ENCODE measurements around the gene PTCRA.
"Not testable (repeated sequence)": the region's sequence is repeated elsewhere in the genome, so short reads cannot be mapped to it uniquely, and the experiment has no call there.

PTCRA gene, protein sequence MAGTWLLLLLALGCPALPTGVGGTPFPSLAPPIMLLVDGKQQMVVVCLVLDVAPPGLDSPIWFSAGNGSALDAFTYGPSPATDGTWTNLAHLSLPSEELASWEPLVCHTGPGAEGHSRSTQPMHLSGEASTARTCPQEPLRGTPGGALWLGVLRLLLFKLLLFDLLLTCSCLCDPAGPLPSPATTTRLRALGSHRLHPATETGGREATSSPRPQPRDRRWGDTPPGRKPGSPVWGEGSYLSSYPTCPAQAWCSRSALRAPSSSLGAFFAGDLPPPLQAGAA

DNA sequence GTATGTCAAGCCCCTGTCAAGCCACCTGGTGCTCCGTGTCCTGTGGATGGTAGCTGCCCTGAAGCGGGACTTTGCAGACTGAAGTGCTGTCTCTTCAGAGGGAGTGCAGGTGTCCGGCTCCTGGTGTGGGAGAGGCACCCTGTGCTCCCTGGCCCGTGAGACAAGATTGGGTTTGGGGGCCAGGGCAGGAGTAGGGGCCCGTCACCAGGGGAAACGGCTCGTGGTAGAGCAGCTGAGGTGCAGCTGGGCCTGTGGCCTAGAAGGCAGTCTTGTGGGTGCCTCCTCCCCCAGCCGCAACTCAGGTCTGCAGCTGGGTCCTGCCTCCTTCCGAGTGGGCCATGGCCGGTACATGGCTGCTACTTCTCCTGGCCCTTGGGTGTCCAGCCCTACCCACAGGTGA, at the start of gene PTCRA:
PTCRA (plus strand) TSS at position 322 of the 400 bp plus-strand sequence; CDS start at position 339, 17 bp downstream.
- in situ Hi-C loops (cut with HindIII; ENCODE audit: low sequenced_read_pairs) = no loop called here

DNA sequence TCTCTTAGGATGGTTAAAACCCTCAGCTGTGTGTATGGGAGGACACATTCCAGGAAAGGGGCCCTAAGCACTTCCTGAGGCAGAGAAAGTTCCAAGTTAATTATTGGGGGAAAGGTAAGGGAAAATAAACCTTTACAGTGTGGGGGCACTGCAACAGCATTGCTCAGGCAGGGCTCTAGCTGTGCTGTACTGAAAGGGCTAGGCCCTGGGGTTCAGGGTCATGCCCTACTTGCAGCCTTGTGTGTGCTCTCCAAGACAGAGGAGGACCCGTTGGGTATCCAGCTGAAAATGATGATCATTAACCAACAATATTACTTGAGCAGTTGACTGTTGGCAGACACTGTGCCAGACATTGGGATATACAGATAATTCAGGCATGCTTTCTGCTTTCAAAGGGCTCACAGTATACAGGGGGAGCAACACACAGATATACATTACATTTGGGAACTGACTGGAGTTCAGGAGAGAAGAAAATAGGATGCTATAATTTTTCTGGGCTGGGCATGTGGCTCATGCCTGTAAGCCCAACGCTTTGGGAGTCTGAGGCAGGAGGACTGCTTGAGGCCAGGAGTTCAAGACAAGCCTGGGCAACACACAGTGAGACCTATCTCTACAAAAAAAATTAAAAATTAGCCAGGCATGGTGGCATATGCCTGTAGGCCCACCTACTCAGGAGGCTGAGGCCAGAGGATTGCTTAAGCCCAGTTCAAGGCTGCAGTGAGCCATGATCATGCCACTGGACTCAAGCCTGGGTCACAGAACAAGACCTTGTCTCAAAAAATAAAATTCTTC, 45.5 kb upstream of the PTCRA start:
- in situ Hi-C loops (cut with HindIII; ENCODE audit: low sequenced_read_pairs) = no loop called here

DNA sequence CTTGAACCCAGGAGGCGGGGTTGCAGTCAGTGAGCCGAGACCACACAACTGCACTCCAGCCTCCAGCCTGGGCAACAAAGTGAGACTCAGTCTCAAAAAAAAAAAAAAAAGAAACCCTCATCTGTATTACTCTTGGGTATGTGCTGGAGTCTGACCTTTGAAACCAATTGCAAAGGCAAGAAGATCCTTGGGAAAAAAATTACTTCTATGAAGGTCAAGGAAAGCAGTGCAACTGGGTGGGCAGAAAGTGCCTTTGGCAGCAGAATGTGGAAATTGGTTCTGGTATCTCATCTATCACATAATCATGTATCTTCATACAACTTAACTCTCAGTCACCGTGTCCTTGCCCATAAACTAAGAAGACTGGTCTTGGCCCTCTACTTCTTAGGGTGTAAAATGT, 44.1 kb upstream of the PTCRA start:
- in situ Hi-C loops (cut with HindIII; ENCODE audit: low sequenced_read_pairs) = no loop called here

DNA sequence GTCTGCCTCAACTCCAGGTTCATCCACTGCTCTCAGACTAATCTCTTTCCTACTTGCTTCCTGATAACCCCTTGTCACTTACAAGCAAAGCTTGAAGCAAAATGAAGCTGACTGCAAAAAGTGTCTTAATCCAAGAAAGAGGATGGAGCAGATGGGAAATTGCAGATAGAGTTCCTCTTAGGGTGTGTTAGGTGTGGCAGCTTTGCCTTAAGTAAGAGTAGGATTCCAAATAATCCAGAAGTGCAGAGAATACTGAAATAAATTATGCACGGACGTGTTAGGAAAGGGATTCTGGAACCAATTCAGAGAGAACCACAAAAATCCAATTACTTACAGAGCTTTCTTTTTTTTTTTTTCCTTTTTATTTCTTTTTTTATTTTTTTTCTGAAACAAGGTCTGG, 42.5 kb upstream of the PTCRA start:
- in situ Hi-C loops (cut with HindIII; ENCODE audit: low sequenced_read_pairs) = no loop called here

DNA sequence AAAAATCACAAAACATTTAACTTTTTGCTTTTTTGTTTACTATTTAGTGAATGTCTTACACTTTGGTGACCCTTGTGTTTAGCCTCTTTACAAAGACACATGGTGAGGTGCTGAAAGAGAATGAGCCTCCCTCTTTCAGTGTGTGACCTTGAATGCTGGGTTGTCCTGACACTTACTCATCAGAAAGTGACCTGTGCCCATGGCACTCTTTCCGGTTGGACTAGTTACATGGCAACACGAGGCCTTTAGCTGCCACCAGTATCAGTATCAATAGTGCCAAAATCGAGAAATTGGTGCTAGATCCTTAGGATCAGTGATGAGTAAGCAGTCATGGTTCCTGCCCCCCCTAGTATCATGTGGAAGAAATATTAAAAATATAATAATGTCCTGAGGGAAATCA, 38.2 kb upstream of the PTCRA start:
- in situ Hi-C loops (cut with HindIII; ENCODE audit: low sequenced_read_pairs) = no loop called here

DNA sequence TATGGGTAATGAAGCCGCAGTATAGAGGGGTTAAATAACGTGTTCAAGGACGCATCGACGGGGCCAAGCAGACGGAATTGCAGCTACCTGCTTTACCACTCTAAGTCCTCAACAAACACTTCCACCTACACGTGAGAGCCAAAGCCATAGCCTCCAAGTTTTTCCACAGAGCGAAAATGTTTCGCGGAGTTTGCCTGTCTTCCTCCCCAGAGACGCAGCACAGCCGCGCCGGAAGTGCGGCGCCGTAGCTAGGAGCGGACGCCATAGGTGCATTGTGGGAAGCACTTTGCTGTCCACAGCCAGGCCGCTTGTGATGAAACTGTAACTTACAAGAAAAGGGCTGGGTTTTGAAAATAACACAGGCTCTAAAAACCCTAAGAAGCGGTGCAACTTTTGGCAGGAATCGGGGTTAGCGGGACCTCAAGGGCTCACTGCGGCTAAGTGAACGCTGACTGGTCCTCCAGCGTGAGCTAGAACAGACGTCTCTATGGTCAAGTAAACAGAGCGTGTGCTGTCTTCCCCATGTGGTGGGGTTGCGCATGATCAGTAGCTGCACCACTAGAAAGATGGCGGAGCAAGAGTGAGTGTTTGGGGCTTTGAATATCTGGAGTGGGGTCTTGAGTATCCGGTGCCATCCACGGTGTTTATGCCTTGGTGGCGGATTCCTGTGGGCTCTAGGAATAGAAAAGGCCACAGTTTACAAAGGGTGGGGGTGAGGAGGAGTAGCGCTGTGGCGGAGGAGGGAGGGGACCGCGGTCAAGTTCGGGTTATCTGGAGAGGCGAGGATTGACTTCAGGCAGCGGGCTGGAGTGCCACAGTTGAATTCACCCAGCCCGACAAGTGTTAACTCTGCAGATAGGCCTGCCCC, 36.2 kb upstream of the PTCRA start, which contains the start of gene RPL7L1:
RPL7L1 (plus strand) TSS at position 245 of the 868 bp plus-strand sequence; CDS start at position 540, 295 bp downstream.
- in situ Hi-C loops (cut with HindIII; ENCODE audit: low sequenced_read_pairs) = no loop called here

DNA sequence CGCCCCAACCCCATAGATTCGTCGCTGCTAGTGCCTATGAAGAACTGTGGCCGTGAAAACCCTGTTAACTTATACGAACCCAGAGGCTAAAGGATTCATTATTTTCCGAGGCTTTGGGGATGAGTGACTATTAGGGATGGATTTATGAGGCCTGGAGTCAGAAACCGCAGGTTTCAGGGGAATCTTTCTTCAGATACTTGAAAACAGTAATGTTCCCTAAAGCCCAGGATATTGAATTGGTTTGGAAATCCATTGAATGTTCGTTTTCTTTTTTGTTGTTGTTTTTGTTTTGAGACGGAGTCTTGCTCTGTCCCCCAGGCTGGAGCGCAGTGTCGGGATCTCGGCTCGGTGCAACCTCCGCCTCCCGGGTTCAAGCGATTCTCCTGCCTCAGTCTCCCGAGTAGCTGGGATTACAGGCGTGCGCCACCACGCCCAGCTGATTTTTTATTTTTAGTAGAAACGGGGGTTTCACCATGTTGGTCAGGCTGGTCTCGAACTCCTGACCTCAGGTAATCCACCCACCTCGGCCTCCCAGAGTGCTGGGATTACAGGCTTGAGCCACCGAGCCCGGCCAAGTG, 35.5 kb upstream of the PTCRA start:
- in situ Hi-C loops (cut with HindIII; ENCODE audit: low sequenced_read_pairs) = not testable (repeated sequence)

DNA sequence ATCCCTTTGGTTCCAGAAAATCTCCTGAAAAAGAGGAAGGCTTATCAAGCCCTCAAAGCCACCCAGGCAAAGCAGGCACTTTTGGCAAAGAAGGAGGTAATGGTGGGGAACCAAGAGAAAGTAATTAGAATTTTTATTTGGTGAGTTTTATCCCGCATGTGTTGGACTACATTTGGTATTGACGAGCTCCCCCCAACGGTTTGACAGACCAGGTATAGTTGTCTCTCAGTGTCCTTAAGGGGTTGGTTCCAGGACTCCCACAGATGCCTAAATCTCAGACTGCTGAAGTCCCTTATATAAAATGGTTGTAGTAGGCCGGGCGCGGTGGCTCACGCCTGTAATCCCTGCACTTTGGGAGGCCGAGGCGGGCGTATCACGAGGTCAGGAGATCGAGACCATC, 35.0 kb upstream of the PTCRA start:
- in situ Hi-C loops (cut with HindIII; ENCODE audit: low sequenced_read_pairs) = not testable (repeated sequence)

DNA sequence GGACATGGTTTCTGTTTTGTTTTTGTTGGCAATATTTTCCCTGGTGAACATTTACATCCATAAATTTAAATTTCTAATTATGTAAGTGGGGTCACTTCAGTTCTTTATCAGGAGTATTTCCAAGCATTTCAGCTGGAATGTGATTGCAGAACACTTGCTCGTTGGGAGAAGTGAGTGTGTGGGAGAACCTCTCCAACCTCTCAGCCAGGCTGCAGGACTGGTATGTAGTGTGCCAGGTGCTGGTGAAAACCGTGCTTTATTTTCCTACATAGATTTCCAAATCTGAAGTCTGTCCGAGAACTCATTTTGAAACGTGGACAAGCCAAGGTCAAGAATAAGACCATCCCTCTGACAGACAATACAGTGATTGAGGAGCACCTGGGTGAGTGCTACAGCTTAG, 30.2 kb upstream of the PTCRA start:
- in situ Hi-C loops (cut with HindIII; ENCODE audit: low sequenced_read_pairs) = no loop called here

DNA sequence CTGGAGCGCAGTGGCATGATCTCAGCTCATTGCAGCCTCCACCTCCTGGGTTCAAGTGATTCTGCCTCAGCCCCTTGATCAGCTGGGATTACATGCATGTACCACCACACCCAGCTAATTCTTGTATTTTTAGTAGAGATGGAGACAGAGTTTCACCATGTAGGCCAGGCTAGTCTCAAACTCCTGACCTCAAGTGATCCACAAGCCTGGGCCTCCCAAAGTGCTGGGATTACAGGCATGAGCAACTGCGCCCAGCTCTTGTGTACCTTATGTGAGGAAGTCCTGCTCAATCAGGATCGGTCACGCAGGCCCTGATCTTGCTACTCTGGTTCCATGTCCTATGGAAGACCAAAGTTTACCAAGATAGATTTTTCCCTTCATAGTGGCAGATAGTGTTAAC, 27.7 kb upstream of the PTCRA start:
- in situ Hi-C loops (cut with HindIII; ENCODE audit: low sequenced_read_pairs) = not testable (repeated sequence)

DNA sequence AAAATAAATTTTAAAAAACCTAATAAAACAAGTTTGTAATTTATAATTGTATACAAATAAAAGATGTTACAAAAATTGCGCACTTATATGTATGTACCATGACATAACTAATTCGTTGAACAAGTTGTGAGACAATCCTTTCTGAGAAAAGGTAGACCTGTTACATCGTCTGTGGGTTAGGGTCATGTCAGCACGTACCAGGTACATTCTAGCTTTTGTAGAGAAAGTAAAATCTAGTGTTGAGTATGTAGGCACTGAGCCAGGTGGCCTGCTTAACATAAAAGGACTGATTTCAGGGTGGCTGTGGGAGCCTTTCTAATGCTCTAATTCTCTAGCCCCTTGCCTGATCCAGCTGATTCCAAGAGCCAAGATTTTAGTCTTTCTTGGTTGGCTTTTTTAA, 26.0 kb upstream of the PTCRA start:
- in situ Hi-C loops (cut with HindIII; ENCODE audit: low sequenced_read_pairs) = no loop called here

DNA sequence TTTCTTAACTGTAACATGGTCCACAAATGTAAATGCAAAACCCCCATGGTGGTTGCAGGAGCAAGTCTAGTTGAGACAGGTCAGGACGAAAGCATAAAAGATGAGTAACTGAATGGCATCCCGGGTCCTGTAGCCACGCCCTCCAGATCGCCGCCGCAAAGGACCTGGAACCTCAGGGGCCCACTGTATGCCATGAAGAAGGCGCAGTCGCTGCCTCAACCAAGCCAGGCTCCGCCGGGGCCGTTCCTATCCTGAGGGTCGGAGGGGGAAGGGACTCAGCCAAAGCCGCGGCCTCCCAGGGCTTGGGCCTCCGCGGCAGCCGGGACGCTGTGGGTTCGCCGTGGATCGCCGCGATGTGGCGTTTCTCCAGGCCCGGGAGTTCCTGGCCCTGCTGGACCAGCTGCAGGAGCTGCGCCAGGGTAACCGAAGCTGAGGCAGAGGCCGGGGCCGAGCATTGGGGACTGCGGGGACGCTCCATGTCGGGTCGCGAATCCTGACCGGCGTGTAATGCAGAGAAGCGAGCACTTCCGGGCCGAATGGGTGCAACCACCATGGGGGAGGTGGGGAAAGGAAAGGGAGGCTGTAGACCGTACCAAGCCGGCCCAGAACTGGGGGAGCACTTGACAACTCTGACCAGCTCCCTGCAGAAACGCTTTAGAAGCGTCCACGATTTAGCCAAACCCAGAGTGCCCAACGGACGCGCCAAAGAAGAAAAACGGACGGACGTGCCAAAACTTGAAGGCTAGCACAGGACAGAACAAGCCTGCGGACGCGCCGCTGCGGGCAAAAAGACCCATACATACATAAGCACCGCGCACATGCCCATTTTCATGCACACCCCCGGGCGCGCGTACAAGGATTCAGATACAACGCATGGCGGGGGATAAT, 25.3 kb upstream of the PTCRA start:
- in situ Hi-C loops (cut with HindIII; ENCODE audit: low sequenced_read_pairs) = no loop called here

DNA sequence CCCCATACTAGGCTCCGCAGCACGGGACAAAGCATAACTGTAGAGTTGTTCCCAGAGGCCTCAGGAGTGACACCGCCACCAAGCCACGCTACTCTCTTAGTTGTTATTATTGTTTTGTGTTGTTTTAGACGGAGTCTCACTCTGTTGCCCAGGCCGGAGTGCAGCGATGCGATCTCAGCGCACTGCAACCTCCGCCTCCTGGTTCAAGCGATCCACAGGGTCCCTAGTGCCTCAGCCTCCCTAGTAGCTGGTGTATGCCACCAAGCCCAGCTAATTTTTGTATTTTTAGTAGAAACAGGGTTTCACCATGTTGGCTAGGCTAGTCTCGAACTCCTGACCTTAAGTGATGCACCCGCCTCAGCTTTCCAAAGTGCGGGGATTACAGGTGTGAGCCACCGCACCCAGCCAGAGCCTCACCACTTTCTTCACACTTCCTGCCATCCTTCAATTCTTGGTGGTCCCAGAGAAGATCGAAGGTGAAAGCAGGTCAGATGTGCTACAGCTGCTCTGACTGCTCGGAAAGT, 24.6 kb upstream of the PTCRA start:
- in situ Hi-C loops (cut with HindIII; ENCODE audit: low sequenced_read_pairs) = no loop called here

DNA sequence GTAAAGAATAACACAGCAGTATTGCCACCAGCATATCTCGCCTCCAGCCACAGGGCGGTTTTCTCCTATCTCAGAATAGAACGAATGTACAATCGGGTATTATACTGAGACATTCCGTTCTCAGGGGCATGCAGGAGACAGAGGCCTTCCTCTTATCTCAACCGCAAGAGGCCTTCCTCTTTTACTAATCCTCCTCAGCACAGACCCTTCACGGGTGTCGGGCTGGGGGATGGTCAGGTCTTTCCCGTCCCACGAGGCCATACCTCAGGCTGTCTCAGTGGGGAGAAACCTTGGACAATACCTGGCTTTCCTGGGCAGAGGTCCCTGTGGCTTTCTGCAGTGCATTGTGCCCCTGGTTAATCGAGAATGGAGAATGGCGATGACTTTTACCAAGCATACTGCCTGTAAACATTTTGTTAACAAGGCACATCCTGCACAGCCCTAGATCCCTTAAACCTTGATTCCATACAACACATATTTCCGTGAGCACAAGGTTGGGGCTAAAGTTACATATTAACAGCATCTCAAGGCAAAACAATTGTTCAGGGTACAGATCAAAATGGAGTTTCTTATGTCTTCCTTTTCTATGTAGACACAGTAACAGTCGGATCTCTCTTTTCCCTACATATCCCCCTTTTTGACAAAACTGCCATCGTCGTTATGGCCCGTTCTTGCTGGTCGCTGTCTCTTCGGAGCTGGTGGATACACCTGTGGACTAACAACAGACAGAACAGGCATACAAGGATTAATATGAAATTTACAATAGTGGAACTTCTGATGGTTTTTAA, 21.6 kb upstream of the PTCRA start:
- in situ Hi-C loops (cut with HindIII; ENCODE audit: low sequenced_read_pairs) = not testable (repeated sequence)

DNA sequence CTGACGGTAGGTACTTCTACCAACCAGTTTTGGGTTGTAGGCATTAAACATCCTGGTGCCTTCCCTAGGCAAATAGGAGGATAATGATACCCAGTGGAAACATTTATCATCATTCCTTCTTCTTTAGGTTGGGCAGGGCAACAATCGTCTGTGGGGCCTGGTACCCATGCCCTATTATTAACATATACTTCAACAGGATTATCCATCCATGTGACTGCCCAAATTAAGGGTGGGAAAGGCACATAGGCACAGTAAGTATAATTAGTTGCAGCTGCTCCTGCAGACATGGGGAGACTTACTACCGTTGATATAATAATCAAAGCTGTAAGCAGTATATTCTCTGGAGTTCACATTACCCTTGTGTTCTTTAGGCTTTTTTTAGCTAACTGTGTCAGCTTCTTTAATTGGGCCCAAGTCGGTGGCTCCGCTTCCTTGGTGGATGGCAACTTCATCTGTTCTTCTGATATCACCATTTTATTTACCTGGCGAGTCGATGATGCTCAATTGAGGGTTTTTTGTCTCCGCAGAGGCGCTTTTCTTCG, 19.6 kb upstream of the PTCRA start:
- in situ Hi-C loops (cut with HindIII; ENCODE audit: low sequenced_read_pairs) = no loop called here

DNA sequence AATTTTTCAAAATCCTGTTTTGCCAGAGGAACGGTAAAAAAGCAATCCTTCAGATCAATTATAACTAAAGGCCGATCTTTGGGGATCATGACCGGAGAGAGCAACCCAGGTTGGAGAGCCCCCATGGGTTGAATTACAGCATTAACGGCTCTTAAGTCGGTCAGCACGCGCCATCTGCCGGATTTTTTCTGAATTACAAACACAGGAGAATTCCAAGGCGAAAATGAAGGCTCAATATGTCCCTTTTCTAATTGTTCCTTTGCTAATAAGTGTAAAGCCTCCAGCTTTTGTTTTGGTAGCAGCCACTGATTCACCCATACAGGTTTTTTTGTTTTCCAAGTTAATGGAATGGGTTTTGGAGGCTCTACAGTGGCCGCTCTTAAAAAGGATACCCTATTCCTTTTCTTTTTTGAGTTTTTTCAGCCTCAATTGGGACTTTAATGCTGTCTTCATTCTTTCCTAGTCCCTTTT, 16.9 kb upstream of the PTCRA start:
- in situ Hi-C loops (cut with HindIII; ENCODE audit: low sequenced_read_pairs) = no loop called here

DNA sequence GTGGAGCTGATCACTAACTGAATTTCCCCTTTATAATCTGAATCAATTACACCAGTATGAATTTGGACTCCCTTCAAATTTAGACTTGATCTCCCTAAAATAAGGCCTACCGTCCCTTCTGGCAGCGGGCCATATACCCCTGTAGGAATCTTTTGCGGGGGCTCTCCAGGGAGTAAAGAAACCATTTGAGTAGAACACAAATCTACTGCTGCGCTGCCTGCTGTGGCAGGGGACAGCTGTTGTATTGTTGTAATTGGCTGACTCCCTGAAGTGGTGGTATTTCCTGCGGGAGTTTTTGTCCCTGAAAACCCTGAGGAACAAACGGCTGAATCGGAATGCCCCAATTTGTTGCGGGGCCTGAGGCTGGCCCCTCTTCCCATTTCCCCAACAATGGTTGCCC, 16.0 kb upstream of the PTCRA start:
- in situ Hi-C loops (cut with HindIII; ENCODE audit: low sequenced_read_pairs) = no loop called here

DNA sequence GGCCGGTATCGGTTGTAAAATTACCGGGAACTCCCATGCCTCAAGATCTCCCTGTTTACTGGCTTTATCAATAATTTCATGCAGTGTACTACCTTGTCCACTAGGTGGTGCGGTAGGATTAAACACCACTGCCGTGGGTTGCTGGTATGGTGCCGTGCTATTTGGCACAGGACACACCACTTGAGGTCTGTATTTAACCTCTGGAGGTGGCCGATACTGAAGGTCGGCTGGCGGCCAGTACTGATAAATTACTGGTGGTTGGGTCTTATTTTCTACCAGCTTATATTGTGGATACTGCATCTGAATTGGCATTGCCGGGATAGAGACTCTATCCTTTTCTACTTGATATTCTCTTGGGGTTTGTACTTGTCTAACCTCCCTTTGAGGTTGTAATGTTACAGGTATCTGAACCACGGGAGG, 14.3 kb upstream of the PTCRA start:
- in situ Hi-C loops (cut with HindIII; ENCODE audit: low sequenced_read_pairs) = no loop called here
